HCT116 (cell line): ENCODE measurements around the gene C1orf185.

Source experiments
- CEBPB ChIP-seq: IDR thresholded peaks from 2 replicates; pipeline ENCODE4 v1.6.1; 2012; ENCODE audit warnings: low read depth
- EZH2 ChIP-seq: fragments of 200-600 bp; sonication (generic); IDR thresholded peaks from 2 replicates; pipeline ENCODE4 v1.6.1; 2017; ENCODE audit warnings: antibody characterized with exemption, mixed run types
- POLR2A ChIP-seq: IDR thresholded peaks from 2 replicates; pipeline ENCODE4 v1.7.0; 2011; ENCODE audit warnings: borderline replicate concordance; ENCODE audit not compliant: insufficient read depth, insufficient read length; ENCODE audit errors: extremely low read depth
- POLR2AphosphoS5 ChIP-seq: IDR thresholded peaks from 2 replicates; pipeline ENCODE4 v1.6.1; 2011; ENCODE audit warnings: mild to moderate bottlenecking, low read depth, low read length, moderate library complexity
- YY1 ChIP-seq: IDR thresholded peaks from 2 replicates; pipeline ENCODE4 v1.6.1; 2011; ENCODE audit warnings: low read length, low read depth, moderate library complexity, mild to moderate bottlenecking; ENCODE audit not compliant: insufficient replicate concordance; ENCODE audit errors: extremely low read depth
- ZFX ChIP-seq: fragments of 450-650 bp; IDR thresholded peaks from 2 replicates; pipeline ENCODE4 v1.6.1; 2017
- TF ChIP-seq, protein P1 (sequence below), 3 experiments: fragments of 200-600 bp in 1 of 3; sonication (generic) in 1 of 3; IDR thresholded peaks in 2 of 3; conservative IDR thresholded peaks in 1 of 3; 2 replicates each; pipeline ENCODE4 v1.5.1; 2012 to 2017; ENCODE audit warnings: low read depth in 2 of 3, low read length in 2 of 3, antibody characterized with exemption in 1 of 3, borderline replicate concordance in 1 of 3, control low read depth in 1 of 3, mild to moderate bottlenecking in 1 of 3, mixed read lengths in 1 of 3, mixed run types in 1 of 3, moderate library complexity in 1 of 3; ENCODE audit not compliant: insufficient read depth in 1 of 3
- TF ChIP-seq, protein P2 (sequence below): IDR thresholded peaks from 2 replicates; pipeline ENCODE4 v1.6.1; 2012

DNA sequence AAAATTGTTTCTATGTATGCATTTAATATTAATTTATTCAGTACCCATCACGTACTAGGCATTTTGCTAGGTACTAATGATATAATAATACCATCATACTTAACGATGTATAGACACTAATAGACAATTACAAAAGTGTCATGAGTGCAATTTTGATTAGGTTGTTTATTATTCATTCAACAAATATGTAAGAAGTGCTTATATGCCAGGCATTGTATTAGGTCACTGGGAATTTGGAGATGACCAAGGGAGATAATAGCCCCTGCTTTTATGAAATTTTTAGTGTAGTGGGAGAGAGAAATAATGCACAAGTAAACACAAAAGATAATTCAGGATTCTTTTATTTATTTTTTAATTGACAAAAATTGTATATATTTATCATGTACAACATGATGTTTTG, 18.6 kb downstream of the C1orf185 start:
- TF ChIP-seq, protein P1, sequence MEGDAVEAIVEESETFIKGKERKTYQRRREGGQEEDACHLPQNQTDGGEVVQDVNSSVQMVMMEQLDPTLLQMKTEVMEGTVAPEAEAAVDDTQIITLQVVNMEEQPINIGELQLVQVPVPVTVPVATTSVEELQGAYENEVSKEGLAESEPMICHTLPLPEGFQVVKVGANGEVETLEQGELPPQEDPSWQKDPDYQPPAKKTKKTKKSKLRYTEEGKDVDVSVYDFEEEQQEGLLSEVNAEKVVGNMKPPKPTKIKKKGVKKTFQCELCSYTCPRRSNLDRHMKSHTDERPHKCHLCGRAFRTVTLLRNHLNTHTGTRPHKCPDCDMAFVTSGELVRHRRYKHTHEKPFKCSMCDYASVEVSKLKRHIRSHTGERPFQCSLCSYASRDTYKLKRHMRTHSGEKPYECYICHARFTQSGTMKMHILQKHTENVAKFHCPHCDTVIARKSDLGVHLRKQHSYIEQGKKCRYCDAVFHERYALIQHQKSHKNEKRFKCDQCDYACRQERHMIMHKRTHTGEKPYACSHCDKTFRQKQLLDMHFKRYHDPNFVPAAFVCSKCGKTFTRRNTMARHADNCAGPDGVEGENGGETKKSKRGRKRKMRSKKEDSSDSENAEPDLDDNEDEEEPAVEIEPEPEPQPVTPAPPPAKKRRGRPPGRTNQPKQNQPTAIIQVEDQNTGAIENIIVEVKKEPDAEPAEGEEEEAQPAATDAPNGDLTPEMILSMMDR (IDR thresholded peaks at IDR 0.05 in 2 of 3, conservative IDR thresholded peaks at IDR 0.05 in 1 of 3; ENCODE audit: borderline replicate concordance in 1 of 3, insufficient read depth in 1 of 3, low read depth in 2 of 3, low read length in 2 of 3), result no peak
- no peak for TF ChIP-seq ZFX
- TF ChIP-seq POLR2A, result no peak
- TF ChIP-seq, protein P2, sequence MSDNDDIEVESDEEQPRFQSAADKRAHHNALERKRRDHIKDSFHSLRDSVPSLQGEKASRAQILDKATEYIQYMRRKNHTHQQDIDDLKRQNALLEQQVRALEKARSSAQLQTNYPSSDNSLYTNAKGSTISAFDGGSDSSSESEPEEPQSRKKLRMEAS, result no peak
- no peak for TF ChIP-seq CEBPB
- no peak for TF ChIP-seq POLR2AphosphoS5
- TF ChIP-seq EZH2, result no peak
- TF ChIP-seq YY1, result no peak
